HPDE6-E6E7 (cell line): ENCODE results near the gene DCAF15.

ENCODE experiments used
- DNase-seq: peaks from one replicate; pipeline ENCODE4 v3.0.0; 2011; ENCODE audit warnings: missing footprints; ENCODE audit errors: extremely low spot score

DCAF15 gene

DNA sequence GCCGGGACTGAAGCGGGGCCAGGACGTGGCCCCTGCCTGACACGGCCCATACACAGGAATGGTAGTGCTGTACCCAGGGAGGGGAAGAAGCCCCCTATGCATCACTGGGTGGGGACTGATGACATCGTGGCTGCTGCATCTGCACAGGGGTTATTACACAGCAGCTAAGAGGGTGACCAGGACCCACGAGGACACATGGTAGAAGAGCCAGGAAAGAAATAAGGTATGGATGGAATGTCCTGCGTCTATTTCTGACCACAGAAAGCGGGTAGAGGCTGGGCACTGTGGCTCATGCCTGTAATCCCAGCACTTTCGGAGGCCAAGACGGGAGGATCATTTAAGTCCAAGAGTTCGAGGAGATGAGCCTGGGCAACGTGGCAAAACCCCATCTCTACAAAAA lies 24.1 kb downstream of the DCAF15 start:
- no peak for DNase-seq

DNA sequence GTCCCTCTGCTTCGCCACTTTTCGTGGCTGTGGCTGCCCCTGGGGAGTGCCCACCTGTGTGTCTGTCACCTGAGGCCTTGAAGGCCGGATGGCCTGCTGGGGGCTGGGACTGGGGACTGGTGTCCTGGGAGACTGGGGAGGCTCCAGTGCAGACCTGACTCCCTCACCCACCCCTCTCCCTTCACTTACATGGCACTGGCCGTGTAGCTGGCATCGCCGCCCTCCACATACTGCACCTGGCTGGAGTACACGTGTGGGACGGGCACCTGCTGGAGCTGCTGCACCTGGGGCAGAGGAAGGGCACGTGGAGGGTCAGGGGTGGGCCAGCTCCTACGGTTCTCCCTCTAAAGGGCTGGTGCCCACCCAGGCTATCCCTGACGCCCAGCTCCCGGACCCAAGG lies 25.5 kb downstream of the DCAF15 start:
- DNase-seq: no peak

DNA sequence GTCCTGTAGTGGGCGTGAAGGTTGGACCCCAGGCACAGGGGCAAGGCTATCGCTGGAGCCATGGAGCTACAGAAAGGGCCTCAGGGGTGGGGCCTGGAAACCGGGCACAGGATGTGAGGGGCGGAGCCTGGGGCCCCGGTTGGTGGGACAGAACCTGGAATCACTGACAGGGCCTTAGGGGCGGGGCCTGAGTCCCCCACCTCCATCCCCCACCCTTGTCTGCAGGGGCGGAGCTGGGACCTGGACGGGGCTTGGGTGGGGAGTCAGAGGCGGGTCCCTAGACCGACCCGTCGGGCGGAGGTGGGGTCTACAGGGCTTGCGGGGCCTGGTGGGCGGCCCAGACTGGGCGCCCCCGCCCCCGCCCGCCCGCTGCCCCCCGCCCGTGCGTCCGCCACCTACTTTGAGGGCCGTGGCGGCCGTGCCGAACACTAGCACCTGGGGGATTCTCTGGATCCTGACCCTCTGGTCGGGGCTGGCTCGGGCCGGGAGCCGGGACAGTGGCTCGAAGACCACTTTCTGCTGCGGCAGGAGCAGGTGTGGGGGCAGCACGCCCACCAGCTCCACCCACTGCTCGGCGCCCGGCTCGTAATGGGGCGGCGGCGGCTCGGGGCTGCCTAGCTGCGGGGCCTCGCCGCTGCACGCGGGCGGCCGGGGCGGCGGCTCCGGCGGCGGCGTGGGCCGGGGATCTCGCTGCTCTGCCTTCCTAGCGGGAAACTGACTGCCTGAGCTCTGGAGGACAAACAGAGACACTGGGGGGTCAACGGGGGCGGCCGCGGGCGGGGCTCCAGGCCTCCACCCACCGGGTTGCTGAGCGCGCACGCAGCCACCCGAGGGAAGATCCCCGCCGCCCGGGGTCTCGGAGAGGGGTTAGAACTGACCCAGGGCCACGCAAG lies 26.3 kb downstream of the DCAF15 start:
- no peak for DNase-seq

DNA sequence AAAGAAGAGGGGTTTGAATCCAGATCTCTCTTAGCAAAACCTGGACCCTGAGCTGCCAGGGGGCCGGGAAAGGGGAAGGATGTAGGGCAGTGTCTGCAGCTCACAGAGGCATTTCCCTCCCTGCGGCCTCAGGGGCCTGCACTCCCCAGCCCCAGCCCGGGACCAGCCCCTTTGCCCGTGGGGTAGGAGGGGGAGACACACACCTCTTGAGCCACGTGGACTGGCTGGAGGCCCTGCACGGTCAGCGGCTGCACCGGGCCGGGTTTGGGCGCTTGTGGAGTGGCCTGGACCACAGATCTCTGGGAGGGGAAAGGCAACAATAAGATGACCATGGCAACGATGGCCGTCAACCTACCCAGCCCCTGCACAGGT lies 26.9 kb downstream of the DCAF15 start:
- DNase-seq: no peak

DNA sequence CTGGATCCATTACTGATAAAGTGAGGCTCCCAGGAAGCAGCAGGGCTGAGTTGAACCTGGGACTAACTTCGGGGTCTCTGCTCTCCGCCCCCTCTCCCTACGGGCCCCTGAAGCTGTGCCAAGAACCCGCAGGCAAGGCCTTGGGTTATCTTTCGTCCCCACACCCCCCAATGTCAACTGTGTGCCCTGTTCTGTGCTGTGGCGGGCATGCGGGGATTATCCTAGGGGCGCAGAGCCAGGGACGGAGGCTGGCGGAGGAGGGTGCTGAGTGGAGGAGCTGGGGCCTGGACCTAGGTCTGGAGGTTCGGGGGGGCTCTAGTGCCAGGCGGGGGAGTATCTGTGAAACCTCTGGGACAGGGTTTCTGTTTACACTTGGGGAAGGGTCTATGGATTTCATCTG lies 27.4 kb downstream of the DCAF15 start:
- no peak for DNase-seq

DNA sequence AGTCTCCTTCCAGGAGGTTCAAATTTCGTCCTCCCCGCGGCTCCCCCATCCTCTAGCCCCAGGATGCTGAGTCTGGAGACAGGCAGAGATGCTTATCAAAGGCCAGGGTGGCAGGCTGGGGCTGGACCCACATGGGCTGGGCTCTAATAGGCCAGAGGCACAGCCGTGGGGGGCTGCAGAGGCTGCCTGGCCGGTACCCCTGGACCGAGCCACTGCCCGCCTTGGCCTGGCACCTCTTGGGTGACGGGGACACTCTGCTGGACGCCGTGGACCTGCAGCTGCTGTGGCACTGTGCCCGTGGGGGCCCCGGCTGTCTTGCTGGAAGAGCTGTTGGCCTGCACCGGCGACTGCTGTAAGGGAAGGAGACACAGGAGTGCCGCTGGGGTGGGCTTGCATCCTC lies 28.0 kb downstream of the DCAF15 start:
- no peak for DNase-seq

DNA sequence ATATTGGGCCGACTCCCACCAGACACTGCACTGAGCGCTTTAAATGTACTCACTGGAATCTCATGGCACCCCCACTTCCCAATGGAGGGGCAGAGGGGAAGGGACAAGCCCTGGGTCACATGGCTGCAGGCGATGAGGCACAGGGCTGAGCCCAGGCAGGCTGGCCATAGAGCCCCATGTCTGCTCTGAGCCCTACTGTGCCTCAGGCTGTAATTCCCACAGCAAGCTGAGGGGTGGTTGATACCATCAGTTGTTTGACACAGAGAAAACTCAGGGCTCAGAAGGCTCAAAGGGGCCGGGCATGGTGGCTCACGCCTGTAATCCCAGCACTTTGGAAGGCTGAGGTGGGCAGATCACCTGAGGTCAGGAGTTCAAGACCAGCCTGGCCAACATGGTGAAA lies 28.7 kb downstream of the DCAF15 start:
- no peak for DNase-seq

DNA sequence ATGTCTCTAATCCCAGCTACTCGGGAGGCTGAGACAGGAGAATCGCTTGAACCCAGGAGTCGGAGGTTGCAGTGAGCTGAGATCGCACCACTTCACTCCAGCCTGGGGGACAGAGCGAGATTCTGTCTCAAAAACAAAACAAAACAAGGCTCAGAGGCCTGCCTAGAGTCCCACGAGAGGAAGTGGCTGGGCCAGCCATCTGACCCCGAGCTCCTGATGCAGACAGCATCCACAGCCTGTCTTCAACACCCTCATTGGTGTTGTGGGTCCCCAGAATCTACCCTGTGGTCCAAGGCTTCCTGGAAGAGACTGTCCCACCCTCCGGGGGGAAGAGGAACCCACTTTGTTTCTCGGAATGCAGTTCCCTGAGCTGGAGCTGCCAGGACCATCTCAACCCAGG lies 29.2 kb downstream of the DCAF15 start:
- no peak for DNase-seq

DNA sequence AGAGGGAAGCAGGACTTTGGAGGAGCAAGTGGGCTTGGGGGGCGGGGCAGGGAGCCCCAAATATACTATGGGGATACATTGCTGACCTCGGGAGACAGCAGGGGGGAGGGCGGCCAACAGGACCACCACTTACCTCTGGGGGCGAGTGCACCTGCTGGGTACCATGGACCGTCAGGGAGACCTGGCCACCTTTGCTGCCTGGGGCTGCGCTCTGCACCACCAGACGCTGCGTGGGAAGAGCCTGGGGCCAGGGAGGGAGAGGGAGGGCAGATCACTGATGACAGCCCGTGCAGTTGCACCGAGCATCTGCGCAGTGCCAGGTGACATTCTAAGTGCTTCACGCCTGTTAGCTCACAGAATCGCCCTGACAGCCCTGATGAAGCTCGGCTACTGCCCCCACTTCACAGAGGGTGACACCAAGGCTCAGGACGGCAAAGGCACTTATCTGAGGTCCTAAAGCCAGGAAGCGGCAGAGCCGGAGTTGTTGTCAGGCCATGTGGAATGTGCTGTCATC lies 29.7 kb downstream of the DCAF15 start:
- DNase-seq: no peak

DNA sequence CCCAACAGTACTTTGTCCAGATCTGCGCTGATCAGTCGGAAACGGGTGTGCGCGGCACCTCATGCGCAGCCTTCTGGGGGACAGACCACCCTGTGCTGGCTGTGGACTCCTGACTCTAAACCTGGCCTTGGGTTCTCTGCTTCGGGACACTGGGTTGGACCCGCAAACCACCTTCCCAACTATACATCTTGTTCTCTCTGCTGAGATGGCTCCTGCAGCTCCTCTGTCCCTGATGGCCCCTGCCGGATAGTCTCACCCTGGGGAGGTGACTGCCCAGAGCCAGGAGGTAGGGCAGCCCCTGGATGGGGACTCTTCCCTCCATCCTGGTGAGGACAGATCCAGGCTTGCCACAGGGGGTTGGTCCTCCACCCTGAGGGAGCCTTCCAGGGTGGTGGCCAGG lies 30.5 kb downstream of the DCAF15 start:
- no peak for DNase-seq

DNA sequence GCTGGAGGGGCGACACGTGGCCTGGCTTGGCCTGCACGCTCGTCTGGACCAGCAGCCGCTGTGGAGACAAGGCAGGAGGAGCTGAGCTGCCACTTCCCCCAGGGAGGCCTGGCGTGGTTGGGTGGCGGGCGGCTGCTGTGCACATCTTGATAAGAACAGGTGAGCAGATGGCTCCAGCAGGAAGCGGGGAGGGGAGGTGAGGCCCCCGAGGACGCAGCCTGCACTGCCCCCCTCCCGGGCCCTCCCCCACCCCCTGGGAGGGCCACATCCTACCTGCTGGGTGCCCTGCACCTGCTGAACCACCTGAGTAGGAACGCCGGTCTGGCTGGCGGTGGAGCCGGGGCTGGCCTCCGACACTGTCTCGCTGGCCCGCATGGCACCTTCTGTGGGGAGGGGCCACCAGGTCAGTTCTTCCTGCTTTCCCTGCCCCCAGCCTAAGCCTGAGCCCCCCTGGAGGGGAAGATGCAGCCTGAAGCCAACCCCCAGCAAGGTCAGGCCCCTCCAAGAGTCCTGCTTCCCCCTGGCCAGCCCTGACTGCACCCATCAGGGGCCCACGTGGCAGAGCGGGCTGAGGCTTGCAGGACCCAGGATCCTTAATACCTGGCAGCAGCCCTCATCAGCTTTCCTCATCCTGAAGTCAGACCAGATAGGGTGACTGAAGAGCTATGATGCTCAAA lies 31.0 kb downstream of the DCAF15 start:
- no peak for DNase-seq

DNA sequence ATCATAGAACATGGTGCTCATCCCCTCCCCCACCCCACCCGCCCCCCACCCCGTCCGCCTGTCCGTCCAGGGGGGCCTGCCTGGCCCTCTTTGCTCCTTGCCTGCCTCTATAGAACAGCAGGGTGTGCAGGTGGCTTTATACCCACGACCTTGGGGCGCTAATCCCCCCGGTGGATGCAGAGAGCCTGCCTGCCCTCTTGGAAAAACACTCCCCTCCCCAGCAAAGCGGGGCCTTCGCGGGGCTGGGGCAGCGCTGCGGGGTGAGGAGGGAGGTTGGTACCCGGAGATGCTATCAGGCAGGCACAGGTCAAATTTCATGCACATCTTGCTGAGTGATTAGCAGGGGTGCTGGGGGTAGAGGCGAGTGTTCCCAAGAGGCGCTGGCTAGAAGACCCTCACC lies 31.9 kb downstream of the DCAF15 start:
- no peak for DNase-seq

DNA sequence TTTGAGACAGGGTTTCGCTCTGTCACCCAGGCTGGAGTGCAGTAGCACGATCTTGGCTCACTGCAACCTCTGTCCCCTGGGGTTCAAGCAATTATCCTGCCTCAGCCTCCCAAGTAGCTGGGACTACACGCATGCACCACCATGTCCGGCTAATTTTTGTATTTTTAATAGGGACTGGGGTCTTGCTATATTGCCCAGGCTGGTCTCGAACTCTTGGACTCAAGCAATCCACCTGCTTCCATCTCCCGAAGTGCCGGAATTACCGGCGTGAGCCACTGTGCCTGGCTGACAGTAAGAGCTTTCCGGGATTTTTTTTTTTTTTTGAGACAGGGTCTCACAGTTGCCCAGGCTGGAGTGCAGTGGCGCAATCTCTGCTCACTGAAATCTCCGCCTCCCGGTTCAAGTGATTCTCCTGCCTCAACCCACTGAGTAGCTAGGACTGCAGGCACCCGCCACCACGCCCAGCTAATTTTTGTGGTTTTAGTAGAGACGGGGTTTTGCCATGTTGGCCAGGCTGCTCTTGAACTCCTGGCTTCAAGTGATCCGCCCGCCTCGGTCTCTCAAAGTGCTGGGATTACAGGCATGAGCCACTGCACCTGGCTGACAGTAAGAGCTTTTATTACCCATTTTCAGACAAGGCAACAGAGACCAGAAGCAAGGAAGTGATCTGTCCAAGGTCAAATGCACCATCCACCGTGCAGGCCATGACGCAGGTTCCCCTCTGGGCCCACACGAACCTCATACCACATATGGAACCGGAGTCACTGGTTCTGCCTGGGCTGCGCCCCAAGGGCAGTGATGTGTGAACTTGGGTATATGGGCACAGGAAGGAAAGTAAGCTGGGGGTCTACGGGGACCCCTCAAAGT lies 32.8 kb downstream of the DCAF15 start:
- no peak for DNase-seq

DNA sequence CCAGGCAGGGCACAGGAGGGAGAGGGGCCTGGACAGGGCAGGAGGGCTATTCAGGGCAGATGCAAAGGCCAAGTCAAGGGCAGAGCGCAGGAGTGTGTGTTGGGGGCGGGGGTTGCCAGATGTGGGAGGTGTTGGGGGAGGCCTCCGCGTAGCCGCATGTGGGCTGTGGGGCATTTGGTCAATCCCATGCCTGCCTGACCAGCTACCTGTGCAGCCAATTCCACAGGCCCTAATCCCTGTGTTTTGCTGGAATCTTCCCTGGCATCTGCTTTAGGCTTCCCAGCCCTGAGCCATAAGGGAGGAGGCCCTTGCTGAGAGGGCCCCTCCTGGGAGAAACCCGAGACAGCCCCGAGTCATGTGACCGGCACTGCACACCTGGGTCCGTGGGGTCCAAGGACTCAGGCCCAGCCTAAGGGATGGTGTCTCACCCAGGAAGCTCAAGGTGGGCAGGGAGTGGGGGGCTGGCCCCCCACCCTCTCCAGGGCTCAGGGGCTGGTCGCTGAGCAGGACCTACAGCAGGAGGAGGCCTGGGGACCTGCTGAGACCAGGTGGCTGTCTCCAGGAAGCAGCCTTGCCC lies 33.5 kb downstream of the DCAF15 start:
- no peak for DNase-seq

DNA sequence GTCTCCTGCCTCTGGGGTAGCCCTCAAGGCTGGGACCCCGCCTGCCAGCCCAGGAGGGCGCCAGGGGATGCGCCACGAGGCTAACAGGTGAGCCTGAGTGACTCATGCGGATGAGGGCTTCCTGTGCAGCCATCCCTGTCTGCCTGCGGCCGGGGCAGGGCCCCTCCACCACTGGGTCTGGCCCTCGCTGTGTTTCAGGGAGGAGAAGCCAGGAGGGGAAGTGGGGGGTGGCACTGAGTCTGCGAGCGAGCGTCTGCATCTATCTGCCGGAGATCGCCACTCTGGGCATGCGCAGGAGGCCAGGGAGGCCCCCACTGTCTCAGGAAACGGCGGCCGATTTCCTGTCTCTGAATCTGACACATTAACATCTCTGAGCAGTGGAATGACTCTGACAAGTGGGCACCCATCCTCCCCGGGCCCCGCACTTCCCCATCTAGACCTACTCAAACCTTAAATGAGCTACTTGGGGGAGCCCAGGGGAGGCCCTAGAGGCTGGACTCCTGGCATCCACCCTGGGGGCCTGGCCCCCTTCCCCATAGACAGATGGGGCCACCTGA lies 34.1 kb downstream of the DCAF15 start:
- DNase-seq: peak; percentile 88

DNA sequence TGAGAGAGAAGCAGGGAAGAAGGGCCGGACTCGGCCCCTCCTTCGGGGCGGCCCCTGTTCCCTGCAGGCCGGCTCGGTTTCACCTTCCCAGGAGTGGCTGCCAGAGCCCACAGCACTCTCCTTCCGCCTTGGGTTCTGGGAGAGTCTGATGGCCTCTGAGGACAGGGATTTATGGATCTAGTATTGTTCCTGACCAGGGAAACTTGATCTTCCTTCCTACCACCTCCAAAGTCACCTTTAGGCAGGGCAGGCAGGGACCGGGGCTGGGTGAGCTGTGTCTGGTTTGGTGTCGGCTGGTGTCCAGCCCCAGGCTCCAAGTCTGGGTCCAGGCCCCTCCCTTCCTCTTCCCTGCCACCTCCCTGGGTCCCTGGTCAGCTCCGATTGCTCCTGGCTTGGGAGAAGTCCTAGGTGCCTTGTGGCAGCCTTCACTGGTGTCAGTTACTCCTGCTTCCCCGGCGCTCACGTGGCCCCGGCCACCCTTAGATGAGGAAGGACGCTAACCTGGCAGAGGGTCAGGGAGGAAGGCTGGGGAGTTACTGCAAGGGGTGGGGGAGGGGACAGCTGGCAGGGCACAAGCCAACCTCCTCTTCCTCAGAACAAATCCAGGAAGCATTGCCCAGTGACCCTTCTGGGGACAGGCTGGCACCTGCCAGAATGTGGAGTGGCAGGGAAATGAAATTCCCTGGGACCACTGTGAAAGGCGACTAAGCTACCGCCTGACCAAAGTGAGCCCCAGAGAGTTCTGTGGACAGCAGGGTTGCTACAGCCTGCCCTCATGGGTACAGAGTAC lies 35.0 kb downstream of the DCAF15 start:
- DNase-seq: no peak

DNA sequence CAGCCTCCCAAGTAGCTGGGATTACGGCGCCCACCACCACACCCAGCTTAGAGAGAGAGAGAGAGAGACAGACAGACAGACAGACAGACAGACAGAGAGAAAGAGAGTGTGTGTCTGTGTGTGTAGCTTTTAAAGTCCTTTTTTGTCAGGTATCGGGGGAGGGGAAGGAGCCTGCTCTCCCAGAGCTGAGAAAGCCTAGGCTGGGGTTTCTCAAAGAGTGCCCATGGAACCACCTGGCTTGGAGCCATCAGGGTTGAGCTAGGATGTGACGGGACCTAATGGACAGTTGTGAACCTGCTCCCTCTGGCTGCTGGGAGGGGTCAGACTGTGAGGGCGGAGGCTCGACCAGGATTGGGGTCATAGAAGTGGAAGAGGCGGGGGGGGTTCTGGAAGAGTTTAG lies 37.2 kb downstream of the DCAF15 start:
- DNase-seq: no peak

DNA sequence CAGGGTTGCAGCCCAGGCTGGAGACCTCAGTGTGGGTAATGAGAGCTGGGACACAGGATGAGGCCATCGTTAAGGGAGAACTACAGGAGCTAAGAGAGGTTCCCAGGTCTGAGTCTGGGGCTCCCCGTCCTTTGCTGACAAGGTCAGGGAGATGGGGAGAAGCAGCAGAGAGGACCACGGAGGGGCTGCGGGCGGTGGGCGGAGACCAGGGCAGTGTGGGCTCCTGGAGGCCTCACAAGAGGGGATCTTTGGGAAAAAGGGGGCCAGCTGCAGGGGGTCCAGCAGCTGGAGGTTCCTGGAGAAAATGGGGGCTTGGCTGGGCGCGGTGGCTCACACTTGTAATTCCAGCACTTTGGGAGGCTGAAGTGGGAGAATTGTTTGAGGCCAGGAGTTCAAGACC lies 37.8 kb downstream of the DCAF15 start:
- no peak for DNase-seq

DNA sequence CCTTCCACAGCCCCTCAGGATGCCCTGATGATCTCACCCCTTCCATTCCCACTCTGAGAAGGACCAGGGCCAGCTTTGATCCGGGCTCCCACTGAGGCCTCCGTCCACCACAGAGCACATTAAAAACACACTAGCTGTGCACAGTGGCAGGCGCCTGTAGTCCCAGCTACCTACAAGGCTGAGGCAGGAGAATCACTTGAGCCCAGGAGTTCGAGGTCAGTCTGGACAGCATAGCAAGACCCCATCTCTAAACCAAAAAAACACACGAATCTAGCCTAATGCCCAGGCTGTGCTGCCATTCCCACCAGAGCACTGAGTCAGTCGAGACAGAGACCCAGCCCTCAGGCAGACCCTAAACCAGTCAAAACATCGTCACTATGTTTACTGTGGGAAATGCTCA lies 39.7 kb downstream of the DCAF15 start:
- no peak for DNase-seq

DNA sequence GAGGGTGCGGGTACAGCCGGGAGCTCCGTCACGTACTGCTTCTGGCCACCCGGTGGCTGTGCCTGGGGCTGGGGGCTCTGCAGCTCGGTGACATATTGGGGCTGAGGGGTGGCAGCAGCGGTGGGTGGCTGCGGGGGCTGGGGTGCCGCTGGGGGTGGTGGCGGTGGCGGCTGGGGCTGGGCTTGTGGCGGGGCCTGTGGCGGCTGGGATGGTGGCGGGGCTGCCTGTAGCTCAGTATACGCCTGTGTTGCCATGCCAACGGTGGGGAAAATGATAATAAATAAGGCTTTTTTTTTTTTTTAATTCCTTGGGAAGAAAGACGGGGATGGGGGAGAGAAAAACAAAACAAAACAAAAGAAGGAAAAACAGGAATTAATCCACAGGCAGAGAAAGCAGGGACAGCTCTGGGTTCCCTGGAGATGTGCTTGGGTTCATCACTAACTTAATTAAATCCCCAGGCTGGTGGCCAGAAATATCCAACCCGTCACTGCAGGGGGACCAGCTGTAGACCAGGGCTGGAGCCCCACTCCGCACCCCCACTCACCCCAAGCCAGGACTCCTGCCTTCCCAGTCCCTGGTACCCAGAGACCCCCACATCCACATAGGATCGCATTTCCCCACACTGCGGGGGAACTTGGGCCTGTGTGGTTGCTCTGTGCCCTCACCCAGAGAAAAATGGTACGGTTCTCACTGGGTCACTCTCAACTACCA lies 41.4 kb downstream of the DCAF15 start:
- DNase-seq: no peak
